NCI-H146 treated with DMSO at 0.1 percent for 48 hours (cell line): Measurements from ENCODE around the gene RFNG.

Experiments used
- DNase-seq: peaks from one replicate; lab custom pipeline; 2025; ENCODE audit not compliant: unreplicated experiment; lab: John Stamatoyannopoulos, UW

RFNG gene, protein sequence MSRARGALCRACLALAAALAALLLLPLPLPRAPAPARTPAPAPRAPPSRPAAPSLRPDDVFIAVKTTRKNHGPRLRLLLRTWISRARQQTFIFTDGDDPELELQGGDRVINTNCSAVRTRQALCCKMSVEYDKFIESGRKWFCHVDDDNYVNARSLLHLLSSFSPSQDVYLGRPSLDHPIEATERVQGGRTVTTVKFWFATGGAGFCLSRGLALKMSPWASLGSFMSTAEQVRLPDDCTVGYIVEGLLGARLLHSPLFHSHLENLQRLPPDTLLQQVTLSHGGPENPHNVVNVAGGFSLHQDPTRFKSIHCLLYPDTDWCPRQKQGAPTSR

DNA sequence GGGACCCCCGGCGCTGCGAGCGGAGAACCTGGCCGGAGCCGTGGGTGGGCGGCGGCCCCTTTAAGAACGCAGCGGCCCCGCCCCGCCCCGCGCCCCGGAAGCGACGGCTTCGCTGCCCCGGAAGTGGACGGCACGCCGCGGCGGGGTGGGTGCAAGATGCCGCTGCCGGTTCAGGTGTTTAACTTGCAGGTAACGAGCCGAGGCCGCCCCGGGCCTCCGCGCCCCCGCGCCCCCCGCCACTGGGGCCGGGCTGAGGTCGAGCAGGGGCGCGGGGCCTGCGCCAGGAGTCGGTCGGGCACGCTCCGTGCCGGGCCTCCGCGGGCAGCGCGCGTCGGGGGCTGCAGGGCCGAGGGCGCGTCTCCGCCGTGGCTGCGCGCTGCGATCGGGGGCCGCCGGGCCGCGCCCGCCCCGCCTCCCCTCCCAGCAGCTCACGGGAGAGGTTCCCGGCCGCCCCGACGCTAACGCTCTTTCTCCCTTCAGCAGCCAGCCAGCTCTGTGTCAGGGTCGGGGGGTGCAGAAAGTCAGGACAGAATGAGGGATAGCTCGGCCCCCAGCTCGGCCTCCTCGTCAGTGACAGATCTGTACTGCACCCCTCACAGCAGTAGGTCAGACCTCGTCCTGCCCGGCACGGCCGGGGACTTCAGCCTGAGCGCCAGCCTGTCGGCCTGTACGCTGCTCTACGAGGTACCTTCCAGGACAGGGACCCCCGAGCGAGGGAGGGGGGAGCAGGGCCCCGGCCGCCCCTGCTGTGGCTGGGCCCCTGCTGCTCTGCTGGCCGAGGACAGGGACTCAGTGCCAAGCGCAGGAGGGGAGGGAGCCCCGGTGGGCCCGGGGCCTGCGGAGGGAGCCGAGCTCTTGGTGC is at the start of gene RFNG, which contains the start of gene GPS1:
Gene RFNG (minus strand): TSS at position 36 of the 862 bp plus-strand sequence. CDS start 45 bp downstream, outside the sequence.
Gene GPS1 (plus strand): TSS at position 123 of the 862 bp plus-strand sequence. CDS start 34 bp downstream, at position 157.
- peak; percentile 14 for DNase-seq

DNA sequence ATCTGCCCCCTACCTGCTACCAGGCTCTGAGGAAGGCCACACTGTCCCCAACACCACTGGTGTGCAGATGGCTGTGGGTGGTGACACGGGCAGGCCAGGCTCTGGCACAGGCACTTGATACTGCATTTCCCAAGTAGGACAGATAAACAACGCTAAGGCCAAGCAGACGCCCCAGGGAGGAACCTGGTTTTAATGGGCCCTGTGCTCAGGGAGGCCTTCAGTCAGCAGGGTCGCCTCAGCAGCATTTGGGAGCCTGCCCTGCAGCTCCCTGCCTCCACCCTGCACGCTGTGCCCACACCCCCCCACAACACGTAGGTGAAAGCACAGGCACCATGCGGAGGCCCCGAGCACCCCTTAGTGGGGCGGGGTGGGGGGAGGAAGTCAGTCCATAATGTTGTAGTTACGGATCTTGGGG is 49.7 kb upstream of the RFNG start:
- DNase-seq = no peak

DNA sequence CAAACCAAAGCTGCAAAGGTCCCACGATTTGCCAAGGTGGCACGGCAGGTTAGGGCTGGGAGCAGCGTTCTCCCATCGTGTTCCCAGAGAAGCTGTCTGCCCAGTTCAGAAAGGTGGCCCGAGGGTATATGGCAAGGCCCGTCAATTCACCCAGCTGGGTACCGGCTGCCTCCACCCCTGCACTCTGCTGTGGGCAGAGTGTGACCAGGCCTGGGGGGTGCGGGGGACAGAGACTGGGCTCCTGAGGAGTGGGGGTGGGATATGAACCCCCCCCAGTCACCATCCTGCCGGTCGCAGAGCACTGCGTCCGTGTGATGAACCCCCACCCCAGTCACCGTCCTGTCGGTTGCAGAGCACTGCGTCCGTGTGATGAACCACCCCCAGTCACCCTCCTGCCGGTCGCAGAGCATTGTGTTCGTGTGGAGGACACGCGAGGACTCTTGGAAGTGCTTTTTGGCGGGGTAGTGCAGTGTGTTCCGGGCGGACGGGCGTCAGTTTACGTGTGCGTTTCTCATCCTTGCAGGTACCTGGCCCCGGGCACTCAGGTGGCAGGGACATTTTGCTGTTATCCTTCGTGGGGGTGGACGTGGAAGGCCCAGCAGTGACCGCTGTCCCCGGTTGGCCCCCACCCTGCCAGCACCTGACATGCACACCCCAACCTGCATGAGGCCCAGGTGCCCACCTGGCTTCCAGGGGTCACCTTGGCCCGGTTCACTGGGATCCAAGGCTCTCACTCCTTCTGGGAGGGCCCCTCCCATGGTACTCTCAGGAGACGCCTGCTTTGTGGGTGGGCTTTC is 49.1 kb upstream of the RFNG start:
- DNase-seq = no peak

DNA sequence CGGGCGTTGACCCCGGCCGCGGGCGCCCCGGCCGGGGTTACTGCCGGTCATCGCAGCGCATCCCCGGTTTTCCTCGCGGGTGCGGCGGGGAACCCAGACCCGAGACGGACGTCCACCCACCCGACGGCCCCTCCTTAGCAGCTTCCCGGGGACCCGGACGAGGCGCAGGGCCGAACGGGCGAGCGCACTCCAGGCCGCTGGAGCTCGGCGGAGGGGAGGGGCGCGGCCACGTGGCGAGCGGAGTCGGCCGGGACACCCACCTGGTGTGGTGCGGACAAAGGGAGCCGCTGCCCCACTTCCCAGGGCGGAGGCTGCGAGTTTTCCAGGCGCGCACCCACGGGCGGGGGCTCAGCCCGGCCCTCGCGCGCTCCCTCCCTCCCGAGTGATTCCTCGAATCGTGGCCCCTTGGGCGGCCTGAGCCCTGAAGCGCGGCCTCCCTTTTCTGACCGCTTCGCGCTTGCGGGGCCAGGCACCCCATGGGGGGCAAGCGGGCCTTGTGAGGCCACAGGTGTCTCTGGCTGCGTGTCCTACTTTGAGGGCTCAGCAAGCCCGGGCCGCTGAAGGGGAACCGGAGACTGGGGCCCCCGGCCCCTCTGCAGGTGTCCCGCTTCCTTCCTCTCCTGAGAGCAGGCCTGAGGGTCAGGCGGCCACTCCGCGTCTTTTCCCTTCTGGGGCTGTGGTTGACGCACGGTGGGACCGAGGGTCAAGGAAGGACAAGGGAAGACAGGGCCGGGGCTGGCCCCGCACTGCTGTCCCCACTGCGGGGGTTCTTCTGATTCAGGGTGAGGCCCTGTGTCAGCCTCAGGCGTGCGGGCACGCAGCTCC is 47.5 kb upstream of the RFNG start:
- DNase-seq = peak; percentile 44

DNA sequence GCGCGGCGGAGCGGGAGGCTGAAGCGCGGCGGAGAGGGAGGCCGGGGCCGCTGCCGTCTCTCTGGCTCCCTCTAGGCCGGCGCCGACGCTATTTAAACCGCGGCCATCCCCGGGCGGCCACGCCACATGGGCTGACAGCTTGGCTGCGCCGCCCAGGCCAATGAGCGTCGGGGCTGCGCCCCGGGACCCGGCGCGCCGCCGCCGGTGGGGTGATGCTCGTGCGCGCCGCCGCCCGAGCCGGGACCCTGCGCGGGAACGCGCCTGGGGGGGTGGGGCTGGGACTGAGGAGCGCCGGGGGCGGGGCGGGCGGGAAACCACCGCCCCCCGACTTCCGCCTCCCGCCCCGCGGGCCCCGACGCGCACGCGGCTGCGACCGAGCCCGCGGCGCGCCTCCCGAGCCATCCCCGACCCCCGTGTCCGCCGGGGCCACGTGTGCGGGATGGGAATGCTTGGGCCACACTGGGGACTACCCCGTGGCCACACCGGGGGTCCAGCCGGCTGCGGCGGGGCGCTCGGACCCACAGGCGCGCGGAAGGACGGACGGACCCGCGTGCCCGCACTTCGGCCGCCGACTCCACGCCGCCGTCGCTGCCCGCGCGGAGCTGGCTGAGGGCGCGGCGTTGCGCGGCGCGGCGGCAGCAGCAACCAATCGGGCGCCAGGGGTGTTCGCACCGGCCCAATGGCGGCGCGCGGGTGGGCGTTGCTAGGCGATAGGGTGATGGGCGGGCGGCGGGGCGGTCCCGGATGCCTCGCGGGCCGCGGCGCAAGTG is 46.7 kb upstream of the RFNG start, which contains the start of gene FASN:
Gene FASN (minus strand): TSS at position 68 of the 770 bp plus-strand sequence. CDS start 1,791 bp downstream, outside the sequence.
- peak; percentile 86 for DNase-seq

DNA sequence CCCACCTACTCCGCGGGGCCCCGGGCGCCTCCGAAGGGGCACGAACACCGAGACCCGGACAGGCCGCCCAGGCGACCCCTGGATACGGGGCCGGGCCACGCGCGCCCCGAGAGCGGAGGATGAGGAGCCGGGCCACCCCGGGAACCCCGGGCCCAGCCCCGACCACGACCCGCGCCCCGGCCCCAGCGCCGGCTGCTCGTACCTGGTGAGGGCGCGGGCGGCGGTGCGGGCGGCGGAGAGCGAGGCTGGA is 46.2 kb upstream of the RFNG start:
- DNase-seq = no peak

DNA sequence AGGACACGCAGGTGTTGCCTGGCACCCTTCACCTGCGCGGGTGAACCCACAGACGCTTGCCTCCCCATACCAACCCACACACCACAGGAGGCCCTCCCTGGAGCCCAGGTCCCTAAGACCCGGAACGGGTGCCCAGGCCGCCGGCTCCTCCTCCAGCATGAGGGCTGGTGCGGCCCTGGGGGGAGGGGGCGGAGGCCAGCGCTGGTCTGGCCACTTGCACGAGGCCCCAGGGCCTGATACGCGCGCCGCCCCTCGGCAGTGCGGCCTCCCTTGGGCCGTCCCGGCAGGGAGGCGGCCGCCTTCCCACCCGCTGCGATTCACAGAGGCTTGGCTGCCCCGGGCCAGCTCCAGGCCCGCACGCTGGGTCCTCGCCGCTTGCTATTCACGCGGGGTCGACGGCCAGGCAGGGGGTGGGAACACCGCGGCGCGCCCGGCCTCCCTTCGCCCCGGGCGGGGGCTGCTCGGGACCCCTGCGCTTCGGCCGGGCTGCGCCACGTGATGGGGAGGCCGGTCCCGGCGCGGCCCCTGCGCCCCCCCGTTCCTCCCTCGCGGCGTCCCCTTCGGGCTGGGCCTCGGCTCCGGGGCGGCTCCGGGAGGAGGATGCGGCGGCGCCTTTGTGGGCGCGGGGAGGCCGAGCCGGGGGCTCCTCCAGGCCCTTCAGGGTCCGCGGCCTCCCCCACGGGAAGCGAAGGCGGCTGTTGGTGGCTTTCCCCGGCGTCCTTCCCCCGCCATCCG is 45.7 kb upstream of the RFNG start:
- DNase-seq = no peak

DNA sequence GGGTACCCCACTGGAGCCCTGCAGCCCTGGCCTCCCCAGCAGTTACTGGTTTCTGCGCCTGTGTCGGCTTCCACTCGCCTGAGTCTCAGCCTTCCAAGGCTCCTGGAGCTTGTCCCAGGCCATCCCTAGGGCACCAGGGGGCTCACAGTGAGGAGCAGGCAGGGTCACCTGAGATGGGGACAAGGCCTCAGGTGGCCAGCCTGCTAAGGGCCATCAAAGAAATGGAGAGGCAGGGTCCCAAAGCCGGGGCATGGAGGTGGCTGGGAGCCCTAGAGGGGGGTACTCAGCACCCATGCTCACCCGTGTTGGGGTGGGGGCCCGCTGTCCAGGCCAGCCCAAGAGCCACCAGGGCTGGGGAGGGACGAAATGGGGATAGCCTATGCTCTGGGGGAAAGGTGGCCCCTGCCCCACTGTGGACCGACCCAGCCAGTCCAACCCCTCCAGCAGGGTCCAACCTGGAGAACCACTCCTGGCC is 45.1 kb upstream of the RFNG start:
- DNase-seq = no peak

DNA sequence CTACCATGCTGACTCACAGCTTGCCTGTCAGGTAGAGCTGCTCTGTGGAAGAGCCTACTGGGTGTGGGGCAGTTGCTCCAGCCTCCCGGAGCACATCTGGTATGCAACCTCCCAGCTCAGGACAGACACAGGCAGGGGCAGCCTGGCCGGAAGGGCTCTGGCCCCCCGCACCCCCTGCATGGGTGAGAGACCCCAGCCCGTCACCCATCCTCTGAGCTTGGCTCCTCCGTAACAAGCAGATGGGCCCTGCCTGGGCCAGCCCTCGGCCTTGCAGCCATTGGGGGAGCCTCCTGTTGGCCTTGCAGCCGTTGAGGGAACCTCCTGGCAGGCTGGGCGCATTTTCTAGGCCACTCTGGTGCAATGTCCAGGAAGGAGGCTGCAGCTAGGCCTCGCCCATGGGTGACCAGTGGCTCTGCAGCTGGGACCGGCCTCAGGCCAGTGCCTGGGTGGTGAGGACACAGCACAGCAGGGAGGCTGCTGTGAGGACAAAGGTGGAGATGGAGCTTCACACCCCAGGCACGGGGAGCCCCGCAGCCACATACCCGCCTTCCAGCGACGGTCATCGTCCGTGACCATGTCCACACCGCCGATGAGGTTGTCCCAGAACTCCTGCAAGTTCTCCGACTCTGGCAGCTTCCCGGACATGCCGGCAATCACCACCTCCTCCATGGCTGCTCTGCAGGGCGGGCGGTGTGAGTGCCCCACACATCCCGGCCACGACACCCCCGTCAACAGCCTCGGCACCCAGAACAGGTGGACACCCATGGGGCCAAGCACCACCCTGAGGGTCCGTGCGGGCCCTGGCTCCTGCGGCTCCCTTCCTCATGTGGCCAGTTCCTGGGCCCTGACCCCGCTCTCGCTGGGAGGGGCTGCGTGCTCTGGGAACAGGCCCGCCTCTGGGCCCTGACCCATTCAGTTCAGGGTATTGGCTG is 44.4 kb upstream of the RFNG start:
- DNase-seq = no peak

DNA sequence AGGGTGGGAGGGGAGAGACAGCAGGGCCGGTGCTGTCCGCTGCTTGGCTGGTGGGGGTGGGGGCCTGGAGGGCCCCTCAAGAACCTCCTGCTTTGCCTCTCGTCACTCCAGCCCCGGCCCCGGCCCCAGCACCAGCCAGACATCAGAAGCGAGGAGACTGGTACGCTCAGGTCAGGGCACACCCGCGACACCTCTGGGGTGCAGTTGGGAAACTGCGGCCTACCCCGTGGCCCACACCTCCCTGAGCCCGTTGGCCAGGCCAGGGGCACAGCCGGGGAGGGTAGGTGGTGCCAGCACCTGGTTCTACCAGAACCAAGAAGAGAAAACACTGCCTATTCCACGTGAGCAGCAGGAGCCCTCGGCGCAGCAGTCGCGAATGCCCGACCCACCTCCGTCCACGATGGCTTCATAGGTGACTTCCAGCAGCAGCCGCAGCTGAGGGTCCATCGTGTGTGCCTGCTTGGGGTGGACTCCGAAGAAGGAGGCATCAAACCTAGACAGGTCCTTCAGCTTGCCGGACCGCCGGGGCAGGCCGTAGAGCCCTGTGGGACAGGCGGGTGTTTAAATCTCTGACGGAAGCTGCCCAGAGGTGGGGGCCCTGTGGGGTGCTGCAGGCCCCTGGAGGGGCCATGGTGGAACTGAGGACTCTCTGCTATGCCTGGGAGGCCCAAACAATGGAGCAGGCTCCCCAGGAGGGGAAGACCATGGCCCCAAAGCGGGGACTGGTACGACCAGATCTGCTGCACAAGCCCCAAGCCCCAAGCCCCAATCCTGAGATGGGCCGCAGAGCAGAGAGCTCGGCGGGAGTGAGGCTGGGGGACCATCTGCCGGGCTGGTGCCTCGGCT is 43.5 kb upstream of the RFNG start:
- no peak for DNase-seq

DNA sequence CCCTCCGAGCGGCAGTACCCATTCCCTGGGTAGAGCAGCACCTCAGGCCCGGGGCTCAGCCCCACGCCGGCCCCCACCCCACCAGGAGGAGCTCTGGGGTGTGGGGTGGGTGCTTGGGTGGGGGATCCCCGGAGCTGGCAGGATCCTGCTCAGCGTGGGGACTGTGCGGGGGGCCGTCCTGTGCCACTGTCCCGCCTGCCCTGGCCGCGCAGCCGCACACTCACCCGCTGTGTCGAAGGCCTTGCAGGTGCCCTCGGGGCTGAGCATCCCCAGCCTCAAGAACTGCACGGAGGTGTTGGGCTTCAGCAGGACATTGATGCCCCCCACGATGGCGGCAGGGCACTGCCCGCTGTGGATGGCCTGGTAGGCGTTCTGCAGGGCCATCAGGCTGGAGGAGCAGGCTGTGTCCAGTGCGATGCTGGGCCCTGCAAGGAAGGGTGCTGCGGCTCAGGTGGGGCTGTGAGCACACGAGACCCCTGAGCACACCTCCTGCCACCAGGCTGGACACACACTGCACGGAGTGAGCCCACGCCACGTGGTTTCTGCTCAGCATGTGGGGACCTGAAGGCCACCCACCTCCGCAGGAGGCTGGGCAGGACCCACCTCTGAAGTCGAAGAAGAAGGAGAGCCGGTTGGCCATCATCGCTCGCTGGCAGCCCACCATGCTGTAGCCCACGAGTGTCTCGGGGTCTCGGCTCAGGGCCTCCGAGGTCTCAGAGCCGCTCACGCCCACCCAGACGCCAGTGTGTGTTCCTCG is 41.6 kb upstream of the RFNG start:
- no peak for DNase-seq

DNA sequence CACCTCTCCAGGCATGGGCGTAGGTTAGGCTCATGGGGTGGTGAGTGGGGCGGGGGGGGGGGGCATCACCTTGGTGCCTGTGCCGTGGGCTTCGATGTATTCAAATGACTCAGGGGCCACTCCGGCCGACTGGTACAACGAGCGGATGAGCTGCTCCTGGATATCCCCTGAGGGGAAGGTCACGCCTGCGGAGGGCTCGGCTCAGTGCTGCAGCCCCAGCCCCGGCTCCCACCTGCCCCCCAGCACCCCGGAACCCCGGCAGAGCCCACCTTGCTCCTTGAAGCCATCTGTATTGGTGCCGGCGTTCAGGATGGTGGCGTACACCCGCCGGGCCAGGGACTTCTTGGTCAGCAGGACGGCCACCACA is 41.0 kb upstream of the RFNG start:
- DNase-seq = no peak

DNA sequence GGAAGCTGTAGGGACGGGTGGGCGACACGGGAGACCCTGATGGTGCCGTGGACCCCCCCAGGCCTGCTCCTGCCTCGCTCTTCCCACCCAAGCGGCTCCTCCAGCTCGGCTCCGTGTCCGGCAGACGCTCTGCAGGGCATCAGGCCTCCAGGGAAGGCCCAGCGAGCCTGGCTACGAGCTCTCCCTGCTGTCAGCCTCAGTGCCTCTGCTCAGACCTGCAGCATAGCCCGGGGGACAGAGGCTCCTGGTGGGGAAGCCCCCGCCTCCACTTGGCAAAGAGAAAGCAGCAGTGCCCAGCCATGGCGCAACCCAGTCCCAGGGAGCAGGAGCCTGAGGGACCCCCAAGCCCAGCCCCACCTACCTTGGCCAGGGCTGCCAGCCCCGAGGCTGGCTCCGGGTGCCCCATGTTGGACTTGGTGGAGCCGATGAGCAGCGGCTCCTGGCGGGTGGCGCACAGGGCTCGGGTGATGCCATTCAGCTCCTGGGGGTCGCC is 40.5 kb upstream of the RFNG start:
- DNase-seq = no peak

DNA sequence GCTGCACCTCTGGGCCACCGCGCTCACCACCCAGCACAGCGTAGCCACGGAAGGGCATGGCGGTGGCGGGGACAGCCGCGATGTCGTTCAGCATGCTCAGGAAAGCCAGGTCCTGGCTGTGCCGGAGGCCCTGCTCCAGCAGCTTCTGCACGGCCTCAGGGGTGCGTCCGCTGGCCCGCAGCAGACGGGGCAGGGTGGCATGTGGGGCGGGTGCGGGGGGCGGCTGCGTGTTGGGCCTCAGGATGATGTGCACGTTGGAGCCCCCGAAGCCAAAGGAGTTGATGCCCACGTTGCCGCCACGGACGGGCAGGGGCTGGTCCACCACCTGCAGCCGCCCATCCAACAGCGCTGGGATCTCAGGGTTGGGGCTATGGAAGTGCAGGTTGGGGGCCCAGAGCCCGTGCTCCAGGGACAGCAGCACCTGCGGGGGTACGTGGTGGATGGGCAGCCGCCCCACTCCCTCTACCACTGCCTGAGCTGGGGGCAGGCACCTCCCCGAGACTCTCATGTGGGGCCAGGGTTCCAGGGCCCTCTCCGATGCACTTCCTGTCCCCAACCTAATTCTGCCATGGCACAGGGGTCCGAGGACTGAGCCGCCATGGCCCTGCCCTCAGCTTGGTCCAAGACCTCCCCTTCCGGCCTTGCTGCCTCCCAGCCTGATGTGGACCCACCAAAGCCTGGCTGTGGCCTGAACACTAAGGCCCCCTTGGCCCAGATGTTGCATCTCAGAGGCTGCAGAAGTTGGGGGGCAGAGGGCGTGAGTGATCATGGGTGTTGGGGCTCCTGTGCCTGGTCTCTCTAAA is 39.9 kb upstream of the RFNG start:
- DNase-seq = no peak

DNA sequence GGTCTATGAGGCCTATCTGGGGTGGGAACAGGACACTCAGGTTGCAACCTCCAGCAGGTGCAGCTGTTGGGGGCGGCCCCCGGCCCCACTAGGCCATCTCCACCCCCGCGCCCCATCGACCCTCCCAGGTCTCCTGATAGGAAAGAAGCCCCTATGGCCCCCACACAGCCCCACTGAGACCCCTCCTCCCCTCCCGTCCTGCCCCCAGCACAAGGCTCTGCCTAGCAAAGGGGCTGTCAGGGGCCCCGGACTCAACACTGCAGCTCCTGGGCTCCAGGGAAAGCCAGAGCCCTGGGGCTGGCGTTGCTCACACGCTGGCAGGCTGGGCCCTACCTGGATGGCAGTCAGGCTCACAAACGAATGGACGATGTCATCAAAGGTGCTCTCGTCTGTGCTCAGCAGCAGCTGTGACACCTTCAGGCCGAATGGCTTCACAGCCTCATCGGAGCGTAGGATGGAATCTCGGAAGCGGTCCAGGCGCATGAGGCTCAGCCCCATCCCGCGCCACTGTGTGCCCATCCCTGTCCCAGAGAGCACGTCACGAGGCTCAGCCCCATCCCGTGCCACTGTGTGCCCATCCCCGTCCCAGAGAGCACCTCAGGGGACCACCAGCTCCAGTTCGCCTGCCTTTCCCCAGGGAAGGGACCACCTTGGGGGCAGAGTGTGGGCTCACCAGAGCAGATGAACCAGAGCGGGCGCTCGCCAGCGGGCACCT is 39.1 kb upstream of the RFNG start:
- no peak for DNase-seq
